ENCODE measurements around the gene CCNL1.

GRCh38 chr3:157204880-157205279 is 44.9 kb upstream of the CCNL1 start:
- TF ChIP-seq YY1 (IDR thresholded peaks at IDR 0.05; ENCODE audit: insufficient read depth, insufficient read length) = no peak
- TF ChIP-seq ZNF274 (IDR thresholded peaks at IDR 0.05; ENCODE audit: low read depth, low read length) = no peak

All from NT2/D1 (cell line).